NT2/D1 (cell line): Measurements from ENCODE around the gene FARSA.

ENCODE experiments used
- SUZ12 ChIP-seq: IDR thresholded peaks from 2 replicates; pipeline ENCODE4 v1.6.1; 2011; ENCODE audit not compliant: insufficient read length, insufficient read depth; ENCODE audit errors: extremely low read depth
- YY1 ChIP-seq: IDR thresholded peaks from 2 replicates; pipeline ENCODE4 v1.6.1; 2011; ENCODE audit not compliant: insufficient read length, insufficient read depth
- ZNF274 ChIP-seq: IDR thresholded peaks from 2 replicates; pipeline ENCODE4 v1.6.1; 2011; ENCODE audit warnings: mild to moderate bottlenecking, low read depth, low read length

DNA sequence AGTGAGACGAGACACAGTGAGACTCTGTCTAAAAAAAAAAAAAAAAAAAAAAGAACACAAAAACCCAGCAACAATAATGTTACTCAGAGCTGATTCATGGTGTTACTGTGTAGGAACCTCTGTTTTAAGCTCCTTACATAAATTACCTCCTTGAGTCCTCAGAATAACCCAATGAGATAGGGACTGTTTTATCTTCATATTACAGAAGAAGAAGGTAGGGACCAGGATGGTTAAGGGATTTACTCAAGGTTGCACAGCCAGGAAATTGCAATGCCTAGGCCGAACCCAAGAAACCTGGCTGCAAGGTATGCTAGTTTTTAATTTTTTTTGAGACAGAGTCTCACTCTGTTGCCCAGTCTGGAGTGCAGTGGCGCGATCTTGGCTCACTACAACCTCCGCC is 34.4 kb upstream of the FARSA start:
- TF ChIP-seq YY1, result no peak
- TF ChIP-seq ZNF274, result no peak
- TF ChIP-seq SUZ12, result no peak
